ENCODE data around the gene PTCH2.

- TF ChIP-seq CTCF (IDR thresholded peaks at IDR 0.05; ENCODE audit: low read depth, low read length) (no peak), EZH2phosphoT487 (IDR thresholded peaks at IDR 0.05; ENCODE audit: low read depth) (no peak)
These were observed 13.3 kb downstream of the PTCH2 start for GRCh38 chr1:44829506-44830384.

Data from OCI-LY3 (cell line).